T-helper 2 cell treated with Interferon-gamma antibody and Interleukin-4, amounts not matched to agents 5 μg/mL and 100 μg/mL, for 36 hours (primary cell): Measurements from ENCODE around the gene C4orf36.
"Not testable (repeated sequence)": the region's sequence is repeated elsewhere in the genome, so short reads cannot be mapped to it uniquely, and the experiment has no call there.

Experiments
- DNase-seq: peaks from one replicate; pipeline ENCODE4 v3.0.0; 2021; ENCODE audit warnings: low spot score
- H3K27ac Mint-ChIP-seq: one replicate; pipeline ENCODE4 v1.8.0; 2021; ENCODE audit warnings: mild to moderate bottlenecking, mixed read lengths
- H3K27me3 Mint-ChIP-seq: one replicate; pipeline ENCODE4 v1.8.0; 2021; ENCODE audit warnings: low read depth, mixed read lengths
- H3K36me3 Mint-ChIP-seq: one replicate; pipeline ENCODE4 v1.8.0; 2021; ENCODE audit warnings: low read depth, mixed read lengths
- H3K4me1 Mint-ChIP-seq: one replicate; pipeline ENCODE4 v1.8.0; 2021; ENCODE audit warnings: low read depth, mixed read lengths
- H3K4me3 Mint-ChIP-seq: one replicate; pipeline ENCODE4 v1.8.0; 2022; ENCODE audit warnings: mild to moderate bottlenecking, moderate library complexity, mixed read lengths
- H3K9me3 Mint-ChIP-seq: one replicate; pipeline ENCODE4 v1.8.0; 2021; ENCODE audit warnings: mixed read lengths

The C4orf36 gene

DNA sequence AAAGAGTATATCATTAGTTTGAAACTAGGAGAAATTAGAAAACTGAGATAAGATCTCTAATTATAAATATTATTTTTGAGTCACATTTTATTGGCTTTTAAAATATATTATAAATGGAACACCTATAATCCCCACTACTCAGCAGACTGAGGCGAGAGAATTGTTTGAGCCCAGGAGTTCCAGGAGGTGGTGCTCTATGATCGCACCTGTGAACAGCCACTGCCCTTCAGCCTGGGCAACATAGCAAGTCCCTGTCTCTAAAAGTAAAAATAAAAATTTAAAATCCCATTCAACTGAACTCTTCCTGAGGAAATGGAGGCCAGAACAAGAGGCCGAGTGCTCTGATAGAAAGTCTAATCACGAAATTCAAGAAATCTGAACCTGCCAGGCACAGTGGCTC, 6.3 kb upstream of the C4orf36 start:
- DNase-seq = no peak
- no peaks in the 10 kb centered on the region for H3K9me3 Mint-ChIP-seq
- H3K4me3 Mint-ChIP-seq = no peak overlapping the region
- H3K36me3 Mint-ChIP-seq = no peaks in the 10 kb centered on the region
- H3K27me3 Mint-ChIP-seq = peaks cover 8% of the 10 kb centered on the region
- no peak overlapping the region for H3K27ac Mint-ChIP-seq
- H3K4me1 Mint-ChIP-seq = no peaks in the 10 kb centered on the region

- Mint-ChIP-seq H3K27ac (no peak overlapping the region), H3K27me3 (peaks cover 10% of the 10 kb centered on the region), H3K9me3 (no peaks in the 10 kb centered on the region), H3K4me1 (peaks cover 4% of the 10 kb centered on the region), H3K36me3 (no peaks in the 10 kb centered on the region), H3K4me3 (no peak overlapping the region)
- no peak for DNase-seq
Observed at GRCh38 chr4:86896596-86896995, 4.4 kb upstream of the C4orf36 start.

- Mint-ChIP-seq H3K9me3 (no peaks in the 10 kb centered on the region), H3K4me3 (no peak overlapping the region), H3K27me3 (peaks cover 17% of the 10 kb centered on the region), H3K36me3 (no peaks in the 10 kb centered on the region), H3K27ac (no peak overlapping the region), H3K4me1 (peaks cover 6% of the 10 kb centered on the region)
- DNase-seq = no peak
Observed at GRCh38 chr4:86895692-86896488, 3.7 kb upstream of the C4orf36 start.

- Mint-ChIP-seq H3K9me3 (no peaks in the 10 kb centered on the region), H3K27me3 (peaks cover 27% of the 10 kb centered on the region), H3K36me3 (no peaks in the 10 kb centered on the region), H3K4me3 (no peak overlapping the region), H3K27ac (no peak overlapping the region), H3K4me1 (peaks cover 6% of the 10 kb centered on the region)
- DNase-seq = no peak
Observed at GRCh38 chr4:86894455-86894854, 2.2 kb upstream of the C4orf36 start.

DNA sequence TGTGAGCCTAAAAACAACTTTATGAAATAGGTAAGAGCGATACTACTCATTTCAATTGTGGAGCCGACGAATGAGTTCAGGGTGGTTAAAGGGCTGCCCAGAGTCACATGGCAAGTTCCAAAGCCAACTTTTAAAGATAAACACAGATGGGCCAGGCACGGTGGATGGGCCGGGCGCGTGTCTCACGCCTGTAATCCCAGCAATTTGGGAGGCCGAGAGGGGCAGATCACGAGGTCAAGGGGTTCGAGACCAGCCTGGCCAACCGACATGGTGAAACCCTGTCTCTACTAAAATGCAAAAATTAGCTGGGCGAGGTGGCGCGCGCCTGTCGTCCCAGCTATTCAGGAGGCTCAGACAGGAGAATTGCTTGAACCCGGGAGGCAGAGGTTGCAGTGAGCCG, 914 bp upstream of the C4orf36 start:
- DNase-seq = no peak
- Mint-ChIP-seq H3K27ac (no peak overlapping the region), H3K27me3 (peaks cover 32% of the 10 kb centered on the region), H3K9me3 (no peaks in the 10 kb centered on the region), H3K36me3 (no peaks in the 10 kb centered on the region), H3K4me3 (peak overlapping the region; percentile 76), H3K4me1 (peaks cover 6% of the 10 kb centered on the region)

DNA sequence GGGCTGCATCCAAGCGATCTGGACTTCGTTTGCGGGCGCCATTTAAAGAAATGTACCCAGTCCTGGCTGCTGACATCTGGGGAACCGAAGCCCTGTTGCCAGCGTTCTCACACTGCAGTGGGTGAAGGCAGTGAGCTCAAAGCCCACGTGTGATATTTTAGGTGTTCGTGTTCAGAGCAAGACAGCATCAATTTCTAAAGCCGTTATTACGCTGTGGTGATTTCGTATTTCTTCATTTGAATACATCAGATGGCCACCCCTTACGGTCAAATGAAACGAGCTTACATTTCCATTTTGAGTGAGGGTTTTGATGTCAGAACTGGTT, 376 bp upstream of the C4orf36 start:
- H3K27ac Mint-ChIP-seq = no peak overlapping the region
- H3K4me1 Mint-ChIP-seq = peaks cover 6% of the 10 kb centered on the region
- no peaks in the 10 kb centered on the region for H3K36me3 Mint-ChIP-seq
- peaks cover 35% of the 10 kb centered on the region for H3K27me3 Mint-ChIP-seq
- H3K9me3 Mint-ChIP-seq = no peaks in the 10 kb centered on the region
- DNase-seq = no peak
- H3K4me3 Mint-ChIP-seq = peak overlapping the region; percentile 76

DNA sequence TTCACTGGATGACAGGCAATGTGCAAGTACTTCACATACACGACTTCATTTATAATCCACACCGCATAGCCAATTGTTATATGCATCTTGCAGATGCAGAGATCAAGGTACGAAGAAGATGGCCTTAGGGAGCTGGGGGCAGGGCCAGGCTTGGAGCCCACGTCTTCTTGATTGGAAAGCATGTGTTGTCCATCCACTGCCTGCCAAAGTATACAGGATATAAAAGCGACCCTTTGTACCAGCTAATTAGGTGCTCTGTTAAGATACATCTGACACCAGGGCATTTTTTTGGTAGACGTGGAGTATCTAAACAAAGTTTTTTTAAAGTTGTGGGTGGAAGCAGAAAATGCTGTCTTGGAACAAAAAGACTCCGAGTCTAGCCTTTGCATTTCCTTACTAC, 1.4 kb downstream of the C4orf36 start:
- H3K36me3 Mint-ChIP-seq = no peaks in the 10 kb centered on the region
- no peak overlapping the region for H3K27ac Mint-ChIP-seq
- DNase-seq = no peak
- H3K4me3 Mint-ChIP-seq = peak overlapping the region; percentile 72
- H3K4me1 Mint-ChIP-seq = peaks cover 6% of the 10 kb centered on the region
- peaks cover 35% of the 10 kb centered on the region for H3K27me3 Mint-ChIP-seq
- no peaks in the 10 kb centered on the region for H3K9me3 Mint-ChIP-seq

DNA sequence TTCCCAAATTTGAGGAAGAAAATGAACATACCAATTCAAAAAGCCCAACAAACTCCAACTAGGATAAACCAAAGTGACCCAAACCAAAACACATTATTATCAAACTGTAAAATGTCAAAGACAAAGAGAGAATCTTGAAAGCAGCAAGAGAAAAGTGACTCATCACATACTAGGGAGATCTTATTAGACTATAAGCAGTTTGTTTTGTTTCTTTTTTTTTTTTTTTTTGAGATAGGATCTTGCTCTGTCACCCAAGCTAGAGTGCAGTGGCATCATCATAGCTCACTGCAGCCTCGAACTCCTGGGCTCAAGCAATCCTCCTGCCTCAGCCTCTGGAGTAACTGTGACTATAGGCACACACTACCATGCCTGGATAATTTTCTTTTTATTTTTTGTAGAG, 12.6 kb downstream of the C4orf36 start:
- Mint-ChIP-seq H3K36me3 (no peaks in the 10 kb centered on the region), H3K27me3 (no peaks in the 10 kb centered on the region), H3K4me3 (no peak overlapping the region), H3K27ac (no peak overlapping the region), H3K9me3 (peaks cover 7% of the 10 kb centered on the region), H3K4me1 (no peaks in the 10 kb centered on the region)
- no peak for DNase-seq

DNA sequence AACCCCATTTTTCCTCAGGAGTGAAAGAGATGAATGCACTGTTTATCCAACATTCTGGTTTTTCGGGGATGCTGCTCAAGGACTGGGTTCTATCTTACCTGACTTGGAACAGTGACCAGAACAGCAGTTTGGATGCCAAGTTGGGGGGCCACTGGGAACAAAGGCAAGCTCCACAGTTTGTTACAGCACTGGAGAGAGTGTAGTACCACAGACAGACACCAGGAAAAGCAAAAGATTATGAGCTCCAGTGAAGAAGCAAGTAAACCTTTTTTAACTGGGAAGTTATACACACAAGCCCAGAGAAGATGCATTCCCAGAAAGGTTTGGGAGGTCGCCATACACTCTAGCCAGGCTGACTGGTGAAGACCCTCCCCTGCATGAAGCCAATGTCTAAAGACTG, 13.6 kb downstream of the C4orf36 start:
- H3K4me1 Mint-ChIP-seq = no peaks in the 10 kb centered on the region
- no peak overlapping the region for H3K27ac Mint-ChIP-seq
- no peak for DNase-seq
- no peaks in the 10 kb centered on the region for H3K36me3 Mint-ChIP-seq
- no peaks in the 10 kb centered on the region for H3K27me3 Mint-ChIP-seq
- no peak overlapping the region for H3K4me3 Mint-ChIP-seq
- peaks cover 7% of the 10 kb centered on the region for H3K9me3 Mint-ChIP-seq

- Mint-ChIP-seq H3K9me3 (peaks cover 7% of the 10 kb centered on the region), H3K4me3 (no peak overlapping the region), H3K4me1 (no peaks in the 10 kb centered on the region), H3K27ac (no peak overlapping the region), H3K27me3 (no peaks in the 10 kb centered on the region), H3K36me3 (no peaks in the 10 kb centered on the region)
- DNase-seq = no peak
Observed at GRCh38 chr4:86876894-86877685, 15.1 kb downstream of the C4orf36 start.

GRCh38 chr4:86875436-86875835, 16.8 kb downstream of the C4orf36 start:
- not testable (repeated sequence) for H3K27me3 Mint-ChIP-seq, H3K36me3 Mint-ChIP-seq, H3K9me3 Mint-ChIP-seq, H3K4me3 Mint-ChIP-seq, DNase-seq, H3K4me1 Mint-ChIP-seq, H3K27ac Mint-ChIP-seq

GRCh38 chr4:86872135-86872534, 20.1 kb downstream of the C4orf36 start:
- Mint-ChIP-seq H3K27me3 (peaks cover 2% of the 10 kb centered on the region), H3K27ac (no peak overlapping the region), H3K9me3 (no peaks in the 10 kb centered on the region), H3K4me1 (no peaks in the 10 kb centered on the region), H3K4me3 (no peak overlapping the region), H3K36me3 (no peaks in the 10 kb centered on the region)
- no peak for DNase-seq

- Mint-ChIP-seq H3K27ac (no peak overlapping the region), H3K4me3 (no peak overlapping the region)
Observed at GRCh38 chr4:86870442-86871069, 21.7 kb downstream of the C4orf36 start.

DNA sequence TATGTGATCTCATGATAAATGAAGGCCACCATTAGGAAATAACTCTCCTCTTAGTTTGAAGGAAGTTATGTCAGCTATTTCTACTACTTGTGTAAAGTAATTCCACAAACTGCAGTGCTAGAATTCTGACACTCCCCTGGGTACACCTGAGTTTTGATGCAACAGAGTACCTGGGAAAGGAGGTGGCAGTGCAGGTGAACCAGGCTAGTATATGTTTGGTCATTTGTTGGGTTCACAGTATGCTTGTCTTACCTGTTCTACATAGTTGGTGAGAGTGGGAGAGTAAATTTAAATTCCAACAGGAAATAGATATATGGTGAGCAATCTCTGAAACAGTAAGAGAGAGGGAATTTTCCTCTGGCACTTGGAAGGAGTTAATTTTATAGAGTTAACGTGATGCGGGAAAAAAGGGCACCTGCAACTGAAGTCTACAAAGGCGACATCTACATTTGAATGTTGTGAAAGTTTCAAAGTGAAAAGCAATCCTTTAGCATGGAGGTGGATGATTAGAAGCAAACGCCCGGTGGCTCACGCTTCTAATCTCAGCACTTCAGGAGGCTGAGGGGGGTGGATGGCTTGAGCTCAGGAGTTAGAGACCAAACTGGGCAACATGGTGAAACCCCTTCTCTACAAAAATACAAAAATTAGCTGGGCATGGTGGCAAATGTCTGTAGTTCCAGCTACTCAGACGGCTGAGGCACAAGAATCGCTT, 34.7 kb downstream of the C4orf36 start:
- no peak overlapping the region for H3K27ac Mint-ChIP-seq
- no peak overlapping the region for H3K4me3 Mint-ChIP-seq
- H3K36me3 Mint-ChIP-seq = no peaks in the 10 kb centered on the region
- DNase-seq = no peak
- no peaks in the 10 kb centered on the region for H3K9me3 Mint-ChIP-seq
- no peaks in the 10 kb centered on the region for H3K27me3 Mint-ChIP-seq
- H3K4me1 Mint-ChIP-seq = no peaks in the 10 kb centered on the region

More at GRCh38 chr4:86870442-86871069, 21.7 kb downstream of the C4orf36 start:
- no peaks in the 10 kb centered on the region for H3K4me1 Mint-ChIP-seq
- peaks cover 2% of the 10 kb centered on the region for H3K27me3 Mint-ChIP-seq
- no peaks in the 10 kb centered on the region for H3K9me3 Mint-ChIP-seq
- DNase-seq = no peak
- no peaks in the 10 kb centered on the region for H3K36me3 Mint-ChIP-seq
